ENCODE measurements around the gene ATN1. TPM values are rescaled to one million over a fixed set of nuclear protein-coding genes. Genes with fewer than 3 reads are reported as not detected.
A peak's percentile ranks its signal among the peaks of the same experiment; 100 is the strongest.

ATN1 gene
- total and polyA plus RNA-seq, 11 donors = 38.4 to 82.9 (median 65.6) TPM

GRCh38 chr12:6934110-6934509 is 6.4 kb downstream of the ATN1 start:
- Histone ChIP-seq H3K9me3 (no peaks in the 10 kb centered on the region), H3K36me3 (peaks cover 0 to 43% (median 23%) of the 10 kb centered on the region in 9 donors), H3K27ac (peak overlapping the region; percentile 27 to 96 (median 68)), H3K4me1 (peaks cover 12 to 89% (median 72%) of the 10 kb centered on the region in 12 donors), H3K27me3 (no peaks in the 10 kb centered on the region), H3K4me3 (peak overlapping the region in 6 of 12 donors; percentile 3 to 21 (median 12))
- TF ChIP-seq CTCF (IDR thresholded peaks at IDR 0.05) (no peak), POLR2A (IDR thresholded peaks at IDR 0.05) (no peak)
- 14 to 20% (median 18%) methylated on average over 8 of the region's 8 CpGs for WGBS, 4 donors
- DNase-seq (peak; percentile 68 to 79 (median 74)), ATAC-seq (peak; percentile 1 to 51 (median 7))
- intact Hi-C loops (cut with DNase I) = no loop called here

GRCh38 chr12:6935371-6936193 is 7.8 kb downstream of the ATN1 start:
- peaks cover 0 to 55% (median 36%) of the 10 kb centered on the region in 9 donors for H3K36me3 ChIP-seq
- ATAC-seq (no peak), DNase-seq (peak in 1 of 5 donors; percentile 59)
- no peak overlapping the region for H3K4me3 ChIP-seq
- intact Hi-C loops (cut with DNase I) = loop anchor here in 1 of 10 donors (5.0 kb wide), 1 partner anchor 63 kb away; the partner anchor contains the start of gene SPSB2
- no peaks in the 10 kb centered on the region for H3K9me3 ChIP-seq
- no peak for TF ChIP-seq POLR2A (IDR thresholded peaks at IDR 0.05)
- TF ChIP-seq CTCF (IDR thresholded peaks at IDR 0.05) = no peak
- peaks cover 3 to 81% (median 59%) of the 10 kb centered on the region in 12 donors for H3K4me1 ChIP-seq
- no peaks in the 10 kb centered on the region for H3K27me3 ChIP-seq
- peak overlapping the region in 11 of 12 donors; percentile 27 to 96 (median 69) for H3K27ac ChIP-seq
- WGBS, 4 donors = 49 to 60% (median 53%) methylated on average over 14 of the region's 14 CpGs

- intact Hi-C loops (cut with DNase I) = loop anchor here in 1 of 10 donors (5.0 kb wide), 1 partner anchor 64 kb away; the partner anchor contains the start of gene SPSB2
- Histone ChIP-seq H3K27me3 (no peaks in the 10 kb centered on the region), H3K9me3 (no peaks in the 10 kb centered on the region), H3K4me3 (peak overlapping the region in 1 of 12 donors; percentile 88), H3K4me1 (peaks cover 3 to 81% (median 53%) of the 10 kb centered on the region in 12 donors), H3K27ac (peak overlapping the region in 7 of 12 donors; percentile 75 to 98 (median 88)), H3K36me3 (peaks cover 0 to 60% (median 43%) of the 10 kb centered on the region in 9 donors)
- DNase-seq = no peak
- WGBS, 4 donors = 86 to 96% (median 92%) methylated on average over 3 of the region's 3 CpGs
- ATAC-seq = peak in 1 of 4 donors; percentile 0
- TF ChIP-seq CTCF (IDR thresholded peaks at IDR 0.05) (no peak), POLR2A (IDR thresholded peaks at IDR 0.05) (no peak)
These were observed 8.5 kb downstream of the ATN1 start for GRCh38 chr12:6936194-6936635.

All from heart left ventricle (tissue), 16 donors.